ENCODE measurements around the gene SLC44A5. TPM values are rescaled to one million over a fixed set of nuclear protein-coding genes. Genes with fewer than 3 reads are reported as not detected.
"Not testable (repeated sequence)": the region's sequence is repeated elsewhere in the genome, so short reads cannot be mapped to it uniquely, and the experiment has no call there.

SLC44A5 gene
- total RNA-seq, 1 donor from 2014 or later, result 13.3 TPM

DNA sequence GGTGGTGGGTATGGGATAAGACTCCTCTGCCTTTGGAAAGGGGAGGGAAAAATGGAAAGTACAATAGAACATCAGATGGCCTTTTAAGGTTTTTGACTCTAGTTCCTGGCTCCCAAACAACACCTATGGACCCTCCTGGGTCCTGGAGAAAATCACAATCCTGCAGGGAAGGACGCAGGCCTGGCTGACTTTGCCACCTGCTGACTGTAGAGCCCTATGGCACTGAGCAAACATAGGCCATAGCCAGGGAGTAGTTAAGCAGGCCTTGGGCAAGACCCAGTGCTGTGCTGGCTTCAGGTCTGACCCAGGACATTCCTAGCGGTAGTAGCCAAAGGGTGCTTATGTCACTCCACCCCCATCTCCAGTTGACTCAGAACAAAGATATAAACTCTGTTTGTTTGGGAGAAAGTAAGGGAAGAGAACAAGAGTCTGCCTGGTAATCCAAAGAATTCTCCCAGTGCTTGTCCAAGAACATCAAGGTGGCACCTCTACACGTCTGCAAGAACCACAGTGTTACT lies 149.0 kb downstream of the SLC44A5 start:
- DNase-seq (ENCODE audit: low read depth, low spot score), result no peak

- no peak for DNase-seq (ENCODE audit: low read depth, low spot score)
These were observed 160.9 kb downstream of the SLC44A5 start for GRCh38 chr1:75449998-75450397.

DNA sequence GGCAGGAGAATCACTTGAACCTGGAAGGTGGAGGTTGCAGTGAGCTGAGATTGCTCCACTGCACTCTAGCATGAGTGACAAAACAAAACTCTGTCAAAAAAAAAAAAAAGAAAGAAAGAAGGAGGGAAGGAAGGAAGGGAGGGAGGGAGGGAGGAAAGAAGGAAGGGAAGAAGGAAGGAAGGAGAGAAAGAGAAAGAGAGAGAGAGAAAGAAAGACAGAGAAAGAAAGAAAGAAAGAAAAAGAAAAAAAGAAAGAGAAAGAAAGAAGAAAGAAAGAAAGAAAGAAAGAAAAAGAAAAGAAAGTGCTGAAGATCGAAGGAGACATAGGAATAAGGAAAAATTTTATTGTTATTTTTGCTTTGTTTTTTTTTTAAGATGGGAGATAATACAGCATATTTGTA lies 166.7 kb downstream of the SLC44A5 start:
- no peak for DNase-seq (ENCODE audit: low read depth, low spot score)

DNA sequence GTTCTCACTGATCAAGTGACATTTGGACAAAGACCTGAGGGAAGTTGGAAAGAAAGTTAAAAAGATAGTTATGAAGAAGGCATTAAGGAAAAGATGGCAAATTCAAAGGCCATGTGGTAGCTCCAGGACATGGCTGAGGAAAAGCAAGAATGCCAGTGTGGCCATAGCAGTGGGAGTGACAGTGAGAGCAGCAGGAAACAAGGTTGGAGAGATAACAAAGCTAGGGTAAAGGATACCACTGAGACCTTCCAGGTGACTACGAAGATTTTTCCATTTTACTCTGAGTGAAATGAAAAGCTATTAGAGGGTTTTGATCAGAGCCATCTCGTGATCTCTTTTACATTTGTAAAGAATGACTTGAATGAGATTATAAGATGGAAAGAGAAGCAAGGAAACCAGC lies 170.6 kb downstream of the SLC44A5 start:
- DNase-seq (ENCODE audit: low read depth, low spot score), result no peak

DNA sequence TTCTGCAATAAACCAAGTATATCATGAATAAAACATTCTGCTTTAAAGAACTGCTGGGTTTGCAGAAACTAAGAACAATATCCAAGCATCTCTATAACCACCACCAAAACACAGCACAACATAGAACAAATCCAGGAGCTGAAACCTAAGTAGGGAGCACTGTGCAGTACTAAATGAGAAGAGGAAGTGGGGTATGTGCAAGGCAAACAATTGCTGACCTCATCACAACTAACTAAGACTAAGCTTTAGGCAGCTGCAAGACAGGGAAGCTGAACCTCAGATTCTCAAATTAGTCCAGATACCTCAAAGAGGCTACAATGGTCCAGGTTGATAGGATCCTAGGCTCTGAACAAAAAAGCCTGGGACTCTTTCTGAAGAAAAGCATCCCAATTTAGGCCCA lies 172.6 kb downstream of the SLC44A5 start:
- no peak for DNase-seq (ENCODE audit: low read depth, low spot score)

- no peak for DNase-seq (ENCODE audit: low read depth, low spot score)
These were observed 179.1 kb downstream of the SLC44A5 start for GRCh38 chr1:75431843-75432242.

GRCh38 chr1:75430526-75430925 lies 180.4 kb downstream of the SLC44A5 start:
- no peak for DNase-seq (ENCODE audit: low read depth, low spot score)

- DNase-seq (ENCODE audit: low read depth, low spot score), result no peak
These were observed 184.2 kb downstream of the SLC44A5 start for GRCh38 chr1:75426688-75427087.

GRCh38 chr1:75425001-75425650 lies 185.8 kb downstream of the SLC44A5 start:
- DNase-seq (ENCODE audit: low read depth, low spot score), result no peak

DNA sequence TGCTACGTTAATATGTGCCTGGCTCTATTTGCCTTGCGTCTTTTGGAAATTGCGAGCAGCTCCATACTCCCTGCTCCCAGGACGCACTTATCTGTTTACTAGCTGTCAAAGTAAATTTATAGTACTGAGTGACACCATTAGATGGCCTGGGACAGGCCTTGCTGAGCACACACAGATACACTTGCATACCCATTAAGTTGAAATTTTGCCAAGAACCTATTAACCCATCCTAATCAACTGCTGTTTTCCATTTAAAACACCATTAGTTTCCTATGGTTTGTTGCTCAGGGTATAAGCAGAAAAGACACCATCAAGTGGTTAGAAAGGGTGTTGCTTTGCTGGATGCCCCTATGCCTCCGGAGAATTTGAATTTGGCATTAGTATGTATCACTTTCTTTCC lies 187.3 kb downstream of the SLC44A5 start:
- no peak for DNase-seq (ENCODE audit: low read depth, low spot score)

GRCh38 chr1:75423136-75423535 lies 187.8 kb downstream of the SLC44A5 start:
- DNase-seq (ENCODE audit: low read depth, low spot score), result no peak

GRCh38 chr1:75421371-75421770 lies 189.5 kb downstream of the SLC44A5 start:
- DNase-seq (ENCODE audit: low read depth, low spot score), result no peak

DNA sequence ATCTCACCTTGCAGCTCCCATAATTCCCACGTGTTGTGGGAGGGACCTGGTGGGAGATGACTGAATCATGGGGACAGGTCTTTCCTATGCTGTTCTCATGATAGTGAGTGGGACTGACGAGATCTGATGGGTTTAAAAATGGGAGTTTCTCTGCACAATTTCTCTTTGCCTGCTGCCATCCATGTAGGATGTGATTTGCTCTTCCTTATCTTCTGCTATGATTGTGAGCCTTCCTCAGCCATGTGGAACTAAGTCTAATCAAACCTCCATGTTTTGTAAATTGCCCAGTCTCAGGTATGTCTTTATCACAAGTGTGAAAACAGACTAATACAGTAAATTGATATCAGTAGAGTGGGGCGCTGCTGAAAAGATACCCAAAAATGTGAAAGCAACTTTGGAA lies 195.7 kb downstream of the SLC44A5 start:
- no peak for DNase-seq (ENCODE audit: low read depth, low spot score)

GRCh38 chr1:75412616-75413015 lies 198.3 kb downstream of the SLC44A5 start:
- no peak for DNase-seq (ENCODE audit: low read depth, low spot score)

DNA sequence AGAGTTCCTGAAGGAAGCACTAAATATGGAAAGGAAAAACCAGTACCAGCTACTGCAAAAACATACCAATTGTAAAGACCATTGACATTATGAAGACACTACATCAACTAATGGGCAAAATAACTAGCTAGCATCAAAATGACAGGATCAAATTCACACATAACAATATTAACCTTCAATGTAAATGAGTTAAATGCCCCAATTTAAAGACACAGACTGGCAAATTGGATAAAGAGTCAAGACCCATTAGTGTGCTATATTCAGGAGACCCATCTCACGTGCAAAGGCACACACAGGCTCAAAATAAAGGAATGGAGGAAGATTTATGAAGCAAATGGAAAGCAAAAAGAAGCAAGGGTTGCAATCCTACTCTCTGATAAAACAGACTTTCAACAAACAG lies 206.2 kb downstream of the SLC44A5 start:
- DNase-seq (ENCODE audit: low read depth, low spot score), result not testable (repeated sequence)

DNA sequence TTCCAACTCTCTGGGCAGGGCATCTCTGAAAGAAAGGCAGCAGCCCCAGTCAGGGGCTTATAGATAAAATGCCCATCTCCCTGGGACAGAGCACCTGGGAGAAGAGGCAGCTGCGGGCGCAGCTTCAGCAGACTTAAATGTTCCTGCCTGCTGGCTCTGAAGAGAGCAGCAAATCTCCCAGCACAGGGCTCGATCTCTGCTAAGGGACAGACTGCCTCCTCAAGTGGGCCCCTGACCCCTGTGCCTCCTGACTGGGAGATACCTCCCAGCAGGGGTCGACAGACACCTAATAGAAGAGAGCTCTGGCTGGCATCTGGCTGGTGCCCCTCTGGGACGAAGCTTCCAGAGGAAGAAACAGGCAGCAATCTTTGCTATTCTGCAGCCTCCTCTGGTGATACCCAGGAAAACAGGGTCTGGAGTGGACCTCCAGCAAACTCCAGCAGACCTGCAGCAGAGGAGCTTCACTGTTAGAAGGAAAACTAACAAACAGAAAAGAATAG lies 207.7 kb downstream of the SLC44A5 start:
- not testable (repeated sequence) for DNase-seq (ENCODE audit: low read depth, low spot score)

DNA sequence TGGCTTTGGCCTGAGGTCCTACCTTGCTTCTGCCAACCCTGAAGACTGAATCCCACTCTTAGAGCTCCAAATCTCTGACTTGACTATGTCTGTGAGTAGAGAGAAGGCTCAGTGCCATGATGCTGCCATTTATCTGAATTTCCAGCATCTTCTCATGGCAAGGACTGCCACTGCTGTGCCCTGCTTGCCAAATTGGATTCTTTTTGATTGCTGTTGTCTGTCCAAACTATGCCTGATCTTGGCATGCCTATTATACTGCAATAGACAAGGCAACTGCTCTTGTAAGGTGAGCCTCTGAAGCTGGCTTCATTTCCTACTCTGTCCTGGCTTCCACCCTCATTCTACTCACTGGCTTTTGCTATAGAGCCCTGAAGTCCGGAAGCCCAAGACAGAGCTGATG lies 210.2 kb downstream of the SLC44A5 start:
- no peak for DNase-seq (ENCODE audit: low read depth, low spot score)

DNA sequence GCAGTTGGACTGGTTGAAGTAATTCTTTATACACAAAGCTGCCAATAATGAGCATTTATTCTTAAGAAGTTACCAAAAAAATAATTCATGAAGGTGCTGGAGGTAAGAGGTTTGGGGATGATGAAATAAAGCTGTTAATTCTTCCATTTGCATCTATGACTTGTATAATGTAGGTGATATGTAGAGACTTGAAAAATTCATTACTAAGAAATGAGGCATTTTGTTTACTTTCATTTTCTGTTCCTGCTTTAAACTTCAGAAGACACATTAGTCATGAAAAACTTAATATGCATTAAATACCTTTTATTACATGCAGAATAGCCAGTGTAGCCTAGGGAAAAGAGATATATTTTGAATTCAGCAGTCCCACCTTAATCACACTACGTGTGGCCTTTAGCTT lies 214.2 kb downstream of the SLC44A5 start:
- DNase-seq (ENCODE audit: low read depth, low spot score), result no peak

DNA sequence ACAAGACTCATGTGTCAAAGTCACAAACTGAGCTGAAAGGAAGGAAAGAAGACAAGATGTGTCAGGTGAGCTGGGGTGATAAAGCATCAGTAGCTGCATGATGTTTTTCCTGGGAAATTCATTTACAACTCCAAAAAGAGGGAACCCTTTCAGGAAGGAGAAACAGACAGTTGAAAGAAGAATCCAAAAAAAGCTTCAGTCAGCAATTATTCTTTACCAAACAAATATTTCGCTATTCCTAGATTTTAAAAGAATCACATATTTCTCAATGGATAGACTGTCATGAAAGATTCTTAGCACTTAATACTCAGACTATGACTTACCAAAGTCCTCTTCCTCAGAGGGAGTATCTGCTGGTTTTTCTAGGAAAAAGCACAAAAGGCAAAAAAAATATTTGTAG lies 214.7 kb downstream of the SLC44A5 start:
- DNase-seq (ENCODE audit: low read depth, low spot score), result no peak

DNA sequence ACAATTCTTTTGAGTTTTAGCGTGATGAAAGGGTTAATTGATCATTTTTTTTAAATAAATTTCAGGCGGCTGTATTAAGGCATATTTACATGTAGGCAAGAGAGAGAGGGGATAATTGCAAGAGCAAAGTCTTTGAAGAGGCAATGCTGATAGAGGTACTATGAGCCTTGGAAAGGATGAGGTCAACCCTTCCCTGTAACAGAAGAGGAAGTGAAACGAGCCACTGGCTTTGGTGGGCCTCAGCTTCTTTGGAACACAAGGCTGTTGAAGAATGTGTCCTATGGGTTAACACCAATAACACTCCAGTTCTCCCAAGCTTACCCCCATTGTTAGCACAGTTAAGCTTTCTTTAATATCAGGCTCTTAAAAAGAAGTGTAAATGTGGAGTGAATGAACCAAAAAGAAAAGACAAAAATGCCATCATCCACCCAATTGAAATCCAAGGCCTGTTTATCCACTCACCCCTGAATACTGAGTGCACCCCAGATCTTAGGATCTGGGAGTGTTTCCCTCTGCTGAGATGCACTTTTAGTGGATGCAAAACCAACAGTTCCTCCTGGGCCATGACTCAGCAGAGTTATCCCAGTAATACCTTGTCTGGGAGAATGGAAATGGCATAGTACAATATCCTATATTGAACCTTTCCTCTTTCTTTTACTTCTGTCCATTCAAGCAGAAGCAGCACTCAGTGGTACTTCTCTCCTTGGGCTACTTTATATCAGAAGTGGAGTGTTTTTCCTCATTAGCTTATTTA lies 216.4 kb downstream of the SLC44A5 start:
- no peak for DNase-seq (ENCODE audit: low read depth, low spot score)

DNA sequence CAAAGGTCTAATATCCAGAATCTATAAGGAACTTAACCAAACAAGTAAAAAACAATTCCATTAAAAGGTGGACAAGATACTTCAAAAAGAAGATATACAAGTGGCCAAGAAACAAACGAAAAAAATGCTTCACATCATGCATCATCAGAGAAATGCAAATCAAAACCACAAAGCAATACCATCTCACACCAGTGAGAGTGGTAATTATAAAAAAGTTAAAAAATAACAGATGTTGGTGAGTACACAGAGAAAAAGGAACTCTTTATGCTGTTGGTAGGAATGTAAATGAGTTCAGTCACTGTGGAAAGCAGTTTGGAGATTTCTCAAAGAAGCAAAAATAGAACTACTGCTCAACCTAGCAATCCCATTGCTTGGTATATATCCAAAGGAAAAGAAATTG lies 218.6 kb downstream of the SLC44A5 start:
- no peak for DNase-seq (ENCODE audit: low read depth, low spot score)

All from pulmonary artery endothelial cell (primary cell).